Measurements from ENCODE around the gene PMAIP1.
A peak's percentile ranks its signal among the peaks of the same experiment; 100 is the strongest.
"Not testable (repeated sequence)": the region's sequence is repeated elsewhere in the genome, so short reads cannot be mapped to it uniquely, and the experiment has no call there.

PMAIP1 gene

DNA sequence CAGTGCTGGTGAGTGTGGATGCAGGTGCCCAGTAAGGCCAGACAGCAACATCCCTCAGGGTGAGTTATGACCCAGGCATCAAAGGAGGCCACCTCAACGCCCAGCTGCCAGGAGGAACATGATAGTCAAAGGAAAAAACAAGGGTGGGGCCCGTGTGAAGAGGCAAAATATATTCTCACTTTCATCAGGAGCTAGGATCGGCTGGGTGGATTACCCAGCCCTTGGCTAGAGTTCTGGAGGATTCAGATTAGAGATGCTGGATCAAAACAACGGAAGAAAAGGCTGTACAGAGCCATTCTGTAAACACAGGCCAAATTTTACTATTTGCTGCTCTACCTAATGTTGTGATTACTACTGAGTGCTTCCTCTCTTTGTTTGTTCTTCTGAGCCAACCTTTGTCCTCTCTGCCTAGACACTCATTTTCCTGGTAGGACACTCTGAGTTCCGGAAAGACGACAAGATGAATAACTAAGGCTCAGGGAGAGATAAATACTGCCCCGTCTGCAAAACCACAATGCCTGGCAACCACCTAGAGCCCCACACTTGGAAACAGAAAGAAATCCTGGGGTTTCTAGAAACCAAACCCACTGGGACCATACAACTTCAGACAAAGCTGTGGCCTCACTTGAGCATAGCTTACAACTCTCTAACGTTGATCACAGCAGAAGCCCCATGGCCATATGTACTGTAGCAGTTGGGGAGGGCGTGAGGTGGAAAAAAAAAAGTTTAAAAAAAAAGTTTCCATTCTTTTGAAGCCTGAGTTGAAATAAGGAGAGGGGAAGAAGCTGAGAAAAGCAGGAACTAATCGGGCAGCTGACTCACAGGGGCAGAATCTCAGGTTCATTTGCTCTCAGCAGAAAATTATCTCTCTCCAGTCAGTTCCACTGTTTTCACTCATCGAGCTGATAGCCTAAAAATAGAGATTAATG is 17.8 kb upstream of the PMAIP1 start:
- DNase-seq (ENCODE audit: low read depth, low spot score) = no peak

GRCh38 chr18:59884351-59884750 is 15.4 kb upstream of the PMAIP1 start:
- no peak overlapping the region for H3K27ac ChIP-seq
- DNase-seq (ENCODE audit: low read depth, low spot score) = no peak

More for the DNA sequence above, 17.8 kb upstream of the PMAIP1 start:
- H3K27ac ChIP-seq = peak overlapping the region; percentile 71

- peak; percentile 40 for DNase-seq (ENCODE audit: low read depth, low spot score)
- peak overlapping the region; percentile 91 for H3K27ac ChIP-seq
Observed at GRCh38 chr18:59885579-59886163, 14.1 kb upstream of the PMAIP1 start.

GRCh38 chr18:59886399-59886798 is 13.4 kb upstream of the PMAIP1 start:
- not testable (repeated sequence) for DNase-seq (ENCODE audit: low read depth, low spot score)
- peak overlapping the region; percentile 91 for H3K27ac ChIP-seq

DNA sequence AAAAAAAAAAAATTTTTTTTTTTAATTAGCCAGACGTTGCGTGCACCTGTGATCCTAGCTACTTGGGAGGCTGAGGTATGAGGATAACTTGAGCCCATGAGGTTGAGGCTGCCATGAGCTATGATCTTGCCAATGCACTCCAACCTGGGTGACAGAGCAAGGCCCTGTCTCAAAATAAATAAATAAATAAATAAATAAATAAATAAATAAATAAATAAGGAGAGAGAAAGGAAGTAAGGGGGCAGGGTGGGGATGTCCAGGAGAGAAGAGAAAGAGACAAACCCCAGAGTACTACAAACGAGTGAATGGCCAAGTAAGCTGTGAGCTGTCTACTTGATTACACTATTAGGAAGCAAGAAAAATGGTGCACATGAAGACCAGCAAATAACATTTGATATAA is 7.7 kb upstream of the PMAIP1 start:
- no peak for DNase-seq (ENCODE audit: low read depth, low spot score)
- no peak overlapping the region for H3K27ac ChIP-seq

DNA sequence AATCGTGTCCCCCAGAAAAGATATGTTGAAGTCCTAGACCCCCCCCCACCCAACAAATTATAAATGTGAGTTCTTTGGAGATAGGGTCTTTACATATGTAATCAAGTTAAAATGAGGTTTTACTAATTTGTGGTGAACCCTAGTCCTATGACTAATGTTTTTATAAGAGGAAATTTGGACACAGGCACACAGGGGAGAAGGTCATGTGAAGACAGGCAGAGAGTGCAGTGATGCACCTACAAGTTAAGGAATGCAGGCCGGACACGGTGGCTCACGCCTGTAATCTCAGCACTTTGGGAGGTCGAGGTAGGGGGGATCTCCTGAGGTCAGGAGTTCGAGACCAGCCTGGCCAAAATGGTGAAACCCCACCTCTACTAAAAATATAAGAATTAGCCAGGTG is 5.8 kb upstream of the PMAIP1 start:
- H3K27ac ChIP-seq = no peak overlapping the region
- DNase-seq (ENCODE audit: low read depth, low spot score) = no peak

GRCh38 chr18:59897321-59897954 is 2.4 kb upstream of the PMAIP1 start:
- no peak for DNase-seq (ENCODE audit: low read depth, low spot score)

DNA sequence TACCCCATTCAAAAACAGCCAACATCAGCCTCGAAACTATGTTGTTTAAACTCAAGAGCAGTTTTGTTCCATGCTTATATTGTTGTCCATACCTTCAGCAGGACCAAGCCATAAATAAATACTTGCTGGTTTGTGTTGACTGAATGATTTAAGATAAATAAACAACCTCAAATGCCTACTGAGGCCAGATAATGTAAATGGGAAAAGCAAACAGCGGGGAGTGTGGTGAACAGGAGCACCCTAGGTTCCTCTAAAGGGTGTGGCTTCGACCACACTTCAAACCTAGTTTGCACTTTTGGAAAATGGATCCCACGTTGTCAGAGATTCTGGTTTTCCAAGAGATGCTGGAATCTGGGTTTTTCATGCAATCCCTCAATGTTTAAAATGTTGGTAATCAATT is 1.7 kb upstream of the PMAIP1 start:
- no peak for DNase-seq (ENCODE audit: low read depth, low spot score)
- H3K27ac ChIP-seq = peak overlapping the region; percentile 98

More at GRCh38 chr18:59897321-59897954, 2.4 kb upstream of the PMAIP1 start:
- no peak overlapping the region for H3K27ac ChIP-seq

- peak overlapping the region; percentile 98 for H3K27ac ChIP-seq
- no peak for DNase-seq (ENCODE audit: low read depth, low spot score)
Observed at GRCh38 chr18:59898609-59899297, 1.0 kb upstream of the PMAIP1 start.

DNA sequence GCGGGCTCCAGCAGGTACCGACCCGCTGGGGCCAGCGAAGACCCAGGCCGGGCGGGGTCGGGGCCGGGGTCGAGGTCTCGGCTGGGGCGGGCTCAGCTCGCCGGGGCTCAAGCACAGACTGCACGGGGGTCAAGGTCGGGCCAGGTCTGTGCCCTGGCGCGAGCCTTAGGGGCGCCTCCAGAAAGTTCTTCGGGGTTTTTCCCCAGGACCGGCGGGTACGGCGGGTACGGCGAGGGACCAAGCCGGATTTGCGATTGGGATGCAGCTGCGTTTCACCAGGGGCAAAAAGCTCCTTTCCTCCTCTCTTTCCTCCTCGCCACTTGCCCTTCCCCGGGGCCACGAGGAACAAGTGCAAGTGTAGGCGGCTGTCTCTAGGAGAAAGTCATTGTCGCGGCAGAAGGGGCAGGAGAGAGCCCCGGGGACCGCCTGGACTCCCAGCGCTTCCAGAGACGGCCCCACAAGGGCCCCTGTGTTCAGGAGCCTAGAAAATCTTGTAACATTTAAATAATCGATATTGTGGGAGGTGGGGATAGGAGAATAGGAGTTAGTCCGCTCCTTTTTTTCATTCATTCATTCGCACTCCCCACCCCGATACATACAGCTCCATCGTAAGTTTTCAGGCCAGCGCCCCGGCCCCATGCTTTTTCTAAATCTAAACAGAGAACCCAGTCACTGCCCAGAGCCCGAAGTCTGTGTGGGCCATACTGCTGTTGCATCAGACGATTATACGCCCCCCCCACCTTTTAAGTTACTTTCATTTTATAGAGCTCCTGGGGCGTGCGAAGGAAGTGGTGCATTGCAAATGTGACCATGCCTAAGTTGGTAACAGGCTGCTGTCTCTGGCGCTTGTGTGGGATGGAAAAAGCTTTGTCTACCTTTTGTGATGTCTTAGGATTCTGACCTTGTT is 679 bp downstream of the PMAIP1 start:
- no peak for DNase-seq (ENCODE audit: low read depth, low spot score)
- H3K27ac ChIP-seq = peak overlapping the region; percentile 98

- DNase-seq (ENCODE audit: low read depth, low spot score) = no peak
- H3K27ac ChIP-seq = peak overlapping the region; percentile 98
Observed at GRCh38 chr18:59902131-59902992, 2.6 kb downstream of the PMAIP1 start.

- DNase-seq (ENCODE audit: low read depth, low spot score) = no peak
- H3K27ac ChIP-seq = peak overlapping the region; percentile 98
Observed at GRCh38 chr18:59902993-59903610, 3.3 kb downstream of the PMAIP1 start.

DNA sequence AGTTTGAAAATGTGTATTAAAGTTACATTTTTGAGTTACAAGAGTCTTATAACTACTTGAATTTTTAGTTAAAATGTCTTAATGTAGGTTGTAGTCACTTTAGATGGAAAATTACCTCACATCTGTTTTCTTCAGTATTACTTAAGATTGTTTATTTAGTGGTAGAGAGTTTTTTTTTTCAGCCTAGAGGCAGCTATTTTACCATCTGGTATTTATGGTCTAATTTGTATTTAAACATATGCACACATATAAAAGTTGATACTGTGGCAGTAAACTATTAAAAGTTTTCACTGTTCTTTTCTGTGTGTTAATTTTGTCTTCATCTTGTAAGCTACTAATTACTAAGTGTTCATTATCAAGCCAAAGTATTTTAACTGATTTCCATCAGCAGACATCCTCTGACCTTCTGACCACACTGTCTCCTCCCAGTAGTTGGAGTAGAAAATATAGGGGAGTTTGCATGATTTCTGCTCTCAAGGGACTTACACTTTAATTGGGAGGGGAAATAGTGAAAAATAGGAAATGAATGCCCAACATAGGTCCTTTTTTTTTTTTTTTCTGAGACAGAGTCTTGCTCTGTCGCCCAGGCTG is 4.3 kb downstream of the PMAIP1 start:
- H3K27ac ChIP-seq = peak overlapping the region; percentile 67
- DNase-seq (ENCODE audit: low read depth, low spot score) = no peak

DNA sequence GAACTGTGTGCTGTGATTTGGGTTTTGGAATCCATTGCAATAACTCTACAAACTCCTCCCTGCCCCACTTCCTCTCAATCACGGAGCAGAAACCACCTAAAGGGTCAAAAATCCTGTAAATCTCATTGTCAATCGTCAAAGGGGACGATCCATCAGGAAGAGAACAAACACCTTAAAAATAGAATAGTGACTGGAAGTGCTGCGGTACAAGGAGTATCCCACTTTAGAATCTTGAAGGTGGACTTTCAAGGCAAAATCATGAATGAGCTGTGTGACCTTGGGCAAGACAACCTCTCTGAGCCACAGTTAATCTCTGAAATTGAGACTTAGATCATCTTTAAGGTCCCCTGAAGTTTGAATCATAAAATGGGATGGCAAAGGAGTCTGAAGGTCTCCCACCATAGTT is 5.9 kb downstream of the PMAIP1 start:
- H3K27ac ChIP-seq = peak overlapping the region; percentile 67

DNA sequence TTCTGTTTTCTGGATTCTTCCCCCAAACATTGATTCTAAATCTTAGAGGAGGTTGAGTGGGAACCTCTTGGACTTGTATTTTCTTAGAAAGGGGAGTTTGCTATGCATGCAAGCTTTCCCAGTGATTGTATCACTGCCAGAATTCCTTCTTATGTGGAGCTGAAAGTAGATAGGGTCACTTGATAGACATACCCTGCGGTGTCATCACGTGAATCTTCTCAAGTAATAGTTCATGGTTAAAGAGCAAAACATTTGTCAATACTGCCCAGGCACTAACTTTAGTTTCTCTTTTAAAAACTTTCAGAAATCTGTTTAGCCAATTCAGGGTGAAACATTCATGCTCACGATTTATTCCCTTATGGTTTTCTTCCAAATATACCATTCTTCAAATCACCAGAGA is 6.4 kb downstream of the PMAIP1 start:
- no peak overlapping the region for H3K27ac ChIP-seq
- no peak for DNase-seq (ENCODE audit: low read depth, low spot score)

More for the DNA sequence above, 5.9 kb downstream of the PMAIP1 start:
- DNase-seq (ENCODE audit: low read depth, low spot score) = no peak

GRCh38 chr18:59907172-59907571 is 7.4 kb downstream of the PMAIP1 start:
- H3K27ac ChIP-seq = no peak overlapping the region
- no peak for DNase-seq (ENCODE audit: low read depth, low spot score)

- no peak overlapping the region for H3K27ac ChIP-seq
- DNase-seq (ENCODE audit: low read depth, low spot score) = no peak
Observed at GRCh38 chr18:59907660-59908059, 7.9 kb downstream of the PMAIP1 start.

DNA sequence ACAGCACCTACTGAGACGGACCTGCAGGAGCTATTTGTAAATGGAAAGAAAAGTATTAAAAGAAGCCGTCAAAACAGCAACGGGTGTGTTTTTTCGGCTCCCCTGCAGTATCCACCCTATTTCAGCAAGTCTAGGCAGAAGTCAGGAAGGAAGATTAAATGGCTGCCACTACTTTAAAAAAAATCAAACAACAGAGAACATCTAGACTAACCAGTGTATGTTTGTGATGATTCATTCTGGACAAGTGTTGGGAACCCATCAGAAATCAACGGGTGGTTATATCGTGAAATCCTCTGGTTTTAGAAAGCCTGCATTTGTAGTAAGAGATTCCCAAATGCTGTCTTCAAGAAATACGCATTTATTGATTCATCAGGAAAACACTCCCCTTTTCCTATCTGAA is 9.0 kb downstream of the PMAIP1 start:
- no peak for DNase-seq (ENCODE audit: low read depth, low spot score)
- H3K27ac ChIP-seq = peak overlapping the region; percentile 50

Data from epithelial cell of prostate (primary cell).